Panc1 (cell line): ENCODE results near the gene TMUB1.

Source experiments
- CTCF ChIP-seq: fragments of 450-650 bp; IDR thresholded peaks from 2 replicates; pipeline ENCODE4 v1.5.1; 2017; ENCODE audit warnings: mild to moderate bottlenecking
- POLR2AphosphoS5 ChIP-seq: IDR thresholded peaks from 2 replicates; pipeline ENCODE4 v1.6.1; 2012; ENCODE audit warnings: mild to moderate bottlenecking, low read depth, low read length, moderate library complexity

GRCh38 chr7:151075978-151076426 lies 7.3 kb downstream of the TMUB1 start:
- TF ChIP-seq CTCF (no peak), POLR2AphosphoS5 (no peak; the same call in 1 of the 2 replicates)
